GM12878 (cell line): ENCODE results near the gene NOP9. TPM values are rescaled to one million over a fixed set of nuclear protein-coding genes. Genes with fewer than 3 reads are reported as not detected.

Source experiments
- ATF2 ChIP-seq: IDR thresholded peaks from 2 replicates; pipeline ENCODE4 v1.6.1; 2012; ENCODE audit warnings: low read length, inconsistent platforms
- ATF7 ChIP-seq: fragments of 450-650 bp; IDR thresholded peaks from 2 replicates; pipeline ENCODE4 v1.6.1; 2016; ENCODE audit warnings: low read depth, mild to moderate bottlenecking
- BRCA1 ChIP-seq: IDR thresholded peaks from 2 replicates; pipeline ENCODE4 v1.6.1; 2011; ENCODE audit warnings: low read depth, low read length, improper control_type of control experiment
- EED ChIP-seq: sonication (generic); IDR thresholded peaks from 2 replicates; pipeline ENCODE4 v1.6.1; 2016; ENCODE audit warnings: antibody characterized with exemption, low read depth
- EZH2 ChIP-seq: IDR thresholded peaks from 2 replicates; pipeline ENCODE4 v1.6.1; 2012; ENCODE audit warnings: low read depth, mild to moderate bottlenecking, control low read depth, inconsistent platforms, low read length, borderline replicate concordance; ENCODE audit not compliant: control insufficient read depth
- FOXK2 ChIP-seq: fragments of 450-650 bp; IDR thresholded peaks from 2 replicates; pipeline ENCODE4 v1.6.1; 2017; ENCODE audit warnings: mild to moderate bottlenecking, moderate library complexity
- FOXM1 ChIP-seq: IDR thresholded peaks from 2 replicates; pipeline ENCODE4 v1.6.1; 2012; ENCODE audit warnings: low read depth, mild to moderate bottlenecking, inconsistent platforms, low read length, moderate library complexity
- GATAD2B ChIP-seq: fragments of 450-650 bp; conservative IDR thresholded peaks from 2 replicates; pipeline ENCODE4 v1.6.1; 2017; ENCODE audit warnings: low read depth, mild to moderate bottlenecking, moderate library complexity
- HCFC1 ChIP-seq: fragments of 150-350 bp; IDR thresholded peaks from 2 replicates; pipeline ENCODE4 v1.6.1; 2014; ENCODE audit warnings: low read length
- HDGF ChIP-seq: fragments of 450-650 bp; IDR thresholded peaks from 2 replicates; pipeline ENCODE4 v1.6.1; 2016; ENCODE audit warnings: antibody characterized with exemption
- JUNB ChIP-seq: IDR thresholded peaks from 2 replicates; pipeline ENCODE4 v1.6.1; 2016; ENCODE audit warnings: antibody characterized with exemption, mild to moderate bottlenecking
- MLLT1 ChIP-seq: fragments of 450-650 bp; IDR thresholded peaks from 2 replicates; pipeline ENCODE4 v1.6.1; 2016; ENCODE audit warnings: mild to moderate bottlenecking
- MTA2 ChIP-seq: fragments of 450-650 bp; IDR thresholded peaks from 2 replicates; pipeline ENCODE4 v1.6.1; 2016; ENCODE audit warnings: low read depth, mild to moderate bottlenecking, moderate library complexity
- MYC ChIP-seq: IDR thresholded peaks from 2 replicates; pipeline ENCODE4 v1.6.1; 2011; ENCODE audit warnings: mild to moderate bottlenecking, low read length, moderate library complexity, inconsistent platforms; ENCODE audit not compliant: insufficient read depth, insufficient replicate concordance, insufficient read length, severe bottlenecking
- NBN ChIP-seq: fragments of 450-650 bp; IDR thresholded peaks from 2 replicates; pipeline ENCODE4 v1.6.1; 2016
- NFIC ChIP-seq: IDR thresholded peaks from 2 replicates; pipeline ENCODE4 v1.6.1; 2012; ENCODE audit warnings: low read depth, mild to moderate bottlenecking, inconsistent platforms, low read length, moderate library complexity
- POU2F2 ChIP-seq: IDR thresholded peaks from 3 replicates; pipeline ENCODE4 v1.6.1; 2011; ENCODE audit warnings: low read depth, mild to moderate bottlenecking, low read length, borderline replicate concordance
- RELA ChIP-seq: fragments of 450-650 bp; IDR thresholded peaks from 2 replicates; pipeline ENCODE4 v1.8.0; 2014; ENCODE audit warnings: borderline replicate concordance; ENCODE audit not compliant: partially characterized antibody
- RFX5 ChIP-seq: IDR thresholded peaks from 2 replicates; pipeline ENCODE4 v1.6.1; 2011; ENCODE audit warnings: low read depth, low read length, improper control_type of control experiment
- TBL1XR1 ChIP-seq: IDR thresholded peaks from 2 replicates; pipeline ENCODE4 v1.6.1; 2012; ENCODE audit warnings: low read depth, low read length, improper control_type of control experiment
- WRNIP1 ChIP-seq: IDR thresholded peaks from 2 replicates; pipeline ENCODE4 v1.6.1; 2011; ENCODE audit warnings: low read depth, low read length, improper control_type of control experiment, borderline replicate concordance
- ZNF207 ChIP-seq: fragments of 450-650 bp; IDR thresholded peaks from 2 replicates; pipeline ENCODE4 v1.6.1; 2014; ENCODE audit warnings: antibody characterized with exemption, mild to moderate bottlenecking, borderline replicate concordance
- ZNF24 ChIP-seq: fragments of 450-650 bp; IDR thresholded peaks from 2 replicates; pipeline ENCODE4 v1.6.1; 2017; ENCODE audit warnings: antibody characterized with exemption, mild to moderate bottlenecking
- ZNF687 ChIP-seq: fragments of 450-650 bp; IDR thresholded peaks from 2 replicates; pipeline ENCODE4 v1.6.1; 2017; ENCODE audit warnings: mild to moderate bottlenecking, moderate library complexity
- polyA plus RNA-seq, 11 experiments: library from polyadenylated mRNA; depleted of rRNA in 4 of 11; unstranded in 6 of 11; stranded (reverse) in 5 of 11; fragments of >200 nt; fragmentation: Nextera tagmentation in 4 of 11; fragmentation: Illumina TruSeq in 1 of 11; extraction: Ambion mirVana in 4 of 11; extraction: Trizol in 1 of 11; gene quantifications; 1 replicate in 1 of 11; 2 replicates in 10 of 11; pipeline versions ENCODE4 v1.2.1 to v1.2.3, GENCODE V29; 2011 to 2016; ENCODE audit warnings: inconsistent platforms in 2 of 11, missing spikeins in 2 of 11, low read depth in 1 of 11
- total RNA-seq, 4 experiments: library from RNA; depleted of rRNA in 3 of 4; stranded (reverse); fragments of >200 nt in 3 of 4; fragmentation: Illumina TruSeq in 1 of 4; extraction: Trizol in 1 of 4; gene quantifications; 2 replicates each; pipeline versions ENCODE4 v1.2.1 to v1.2.3, GENCODE V29; 2013 to 2021

Gene NOP9
- total and polyA plus RNA-seq, 10 of the 15 experiments (the other 5 are each of a cell fraction or from before 2014, with no cell fraction given), result 2.4 to 43.9 (median 20.3) TPM

- peak; percentile 63; the same call in 1 of the 2 replicates for TF ChIP-seq ZNF207
- TF ChIP-seq BRCA1, result no peak
- TF ChIP-seq ATF7, result peak; percentile 86
- TF ChIP-seq ZNF24, result no peak
- TF ChIP-seq HDGF, result peak; percentile 40; the same call in 1 of the 2 replicates
- no peak for TF ChIP-seq NFIC
- peak; percentile 70; the same call in 1 of the 2 replicates for TF ChIP-seq GATAD2B
- peak; percentile 35 for TF ChIP-seq FOXK2
- peak; percentile 71; the same call in 1 of the 2 replicates for TF ChIP-seq TBL1XR1
- TF ChIP-seq POU2F2, result 0 out of 3 replicates have a peak, but pooled peaks have one; percentile 54
- no peak for TF ChIP-seq RELA
- peak; percentile 74 for TF ChIP-seq JUNB
- TF ChIP-seq MTA2, result 0 out of 2 replicates have a peak, but pooled peaks have one; percentile 33
- TF ChIP-seq EED, result peak; percentile 87
- TF ChIP-seq FOXM1, result peak; percentile 66
- no peak for TF ChIP-seq MLLT1
- TF ChIP-seq ATF2, result 0 out of 2 replicates have a peak, but pooled peaks have one; percentile 22
- peak; percentile 49; the same call in 1 of the 2 replicates for TF ChIP-seq NBN
- TF ChIP-seq RFX5, result no peak
- no peak for TF ChIP-seq MYC
- no peak for TF ChIP-seq EZH2
- no peak; the same call in 1 of the 2 replicates for TF ChIP-seq HCFC1
- TF ChIP-seq ZNF687, result peak; percentile 73
- TF ChIP-seq WRNIP1, result peak; percentile 96; the same call in 1 of the 2 replicates
These were observed 3.1 kb upstream of the NOP9 start (continued) for GRCh38 chr14:24296341-24297157.
